ENCODE results near the gene NCR3LG1. TPM values are rescaled to one million over a fixed set of nuclear protein-coding genes. Genes with fewer than 3 reads are reported as not detected.

The NCR3LG1 gene
- total RNA-seq, 2 experiments from 2014 or later, result 0.69 to 0.82 TPM

DNA sequence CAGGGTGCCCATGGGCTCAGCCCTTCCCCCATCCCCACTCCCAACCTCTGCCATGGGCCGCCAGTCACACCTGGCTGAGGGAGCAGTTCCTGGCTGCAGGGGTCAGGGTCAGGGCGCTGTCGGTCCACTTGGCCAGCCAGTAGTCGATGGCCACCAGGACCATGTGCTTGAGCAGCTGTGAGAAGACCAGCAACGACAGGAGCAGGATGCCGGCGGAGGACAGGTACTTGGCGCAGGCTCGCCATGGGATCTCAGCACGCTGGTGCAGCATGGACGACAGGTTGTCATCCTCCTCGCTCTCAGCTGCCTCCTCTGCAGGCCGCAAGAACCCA lies 55.2 kb downstream of the NCR3LG1 start:
- DNase-seq, result no peak
- no peaks in the 10 kb centered on the region for H3K4me1 Mint-ChIP-seq (ENCODE audit: low read depth)
- H3K9me3 Mint-ChIP-seq, result no peaks in the 10 kb centered on the region
- no peak overlapping the region for H3K27ac Mint-ChIP-seq
- no peaks in the 10 kb centered on the region for H3K36me3 Mint-ChIP-seq
- POLR2A ChIA-PET, result no interaction called here
- H3K4me3 Mint-ChIP-seq, result no peak overlapping the region
- intact Hi-C loops (cut with micrococcal nuclease), result no loop called here
- no peaks in the 10 kb centered on the region for H3K27me3 Mint-ChIP-seq
- CTCF ChIA-PET, result no interaction called here

DNA sequence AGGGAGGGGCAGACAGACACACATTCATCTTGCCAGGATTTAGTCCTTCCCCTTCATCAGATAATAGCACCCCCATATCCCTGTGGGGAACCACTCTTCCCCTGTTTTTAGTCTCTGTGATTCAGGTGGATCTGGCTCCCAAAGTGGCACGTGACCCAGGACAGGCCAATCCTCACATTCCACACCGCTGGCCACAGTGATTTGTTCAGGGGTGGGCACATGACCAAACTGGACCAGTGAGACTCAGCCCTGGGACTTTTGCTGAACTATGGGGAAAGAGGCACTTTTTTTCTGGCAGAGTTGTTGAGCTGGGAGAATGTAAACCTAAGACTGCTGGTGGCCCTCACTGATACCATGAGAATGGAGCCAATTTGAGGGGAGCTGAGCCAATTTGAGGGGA lies 56.0 kb downstream of the NCR3LG1 start:
- CTCF ChIA-PET, result no interaction called here
- intact Hi-C loops (cut with micrococcal nuclease), result no loop called here
- Mint-ChIP-seq H3K9me3 (no peaks in the 10 kb centered on the region), H3K36me3 (no peaks in the 10 kb centered on the region), H3K27me3 (no peaks in the 10 kb centered on the region), H3K4me1 (ENCODE audit: low read depth) (no peaks in the 10 kb centered on the region), H3K27ac (no peak overlapping the region), H3K4me3 (no peak overlapping the region)
- POLR2A ChIA-PET, result no interaction called here
- no peak for DNase-seq

DNA sequence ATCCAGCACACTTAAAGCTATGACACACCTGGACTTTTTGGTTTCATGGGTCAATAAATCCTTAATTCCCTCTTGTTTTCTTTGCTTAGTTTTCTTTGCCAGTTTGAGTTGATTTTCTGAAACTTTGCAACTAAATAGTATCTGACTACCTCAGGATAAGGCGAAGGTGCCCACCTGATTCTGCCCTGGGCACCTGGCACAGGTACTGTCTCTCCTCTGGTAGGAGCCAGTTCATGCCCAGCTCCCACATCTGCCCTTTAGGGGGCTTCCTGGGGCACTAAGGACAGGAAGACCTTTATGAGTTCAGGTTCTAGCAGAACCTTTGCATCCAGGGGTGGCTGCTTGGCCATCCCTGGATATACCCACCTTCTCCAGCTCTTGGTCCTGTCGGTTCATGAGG lies 56.4 kb downstream of the NCR3LG1 start:
- Mint-ChIP-seq H3K27me3 (no peaks in the 10 kb centered on the region), H3K4me1 (ENCODE audit: low read depth) (no peaks in the 10 kb centered on the region), H3K9me3 (no peaks in the 10 kb centered on the region), H3K36me3 (no peaks in the 10 kb centered on the region), H3K4me3 (no peak overlapping the region), H3K27ac (no peak overlapping the region)
- DNase-seq, result no peak
- ChIA-PET POLR2A (no interaction called here), CTCF (interaction anchor here (1.4 kb wide), 1 partner anchor 24 kb away, joined by 3 read pairs; no protein-coding TSS in a partner anchor)
- intact Hi-C loops (cut with micrococcal nuclease), result no loop called here

DNA sequence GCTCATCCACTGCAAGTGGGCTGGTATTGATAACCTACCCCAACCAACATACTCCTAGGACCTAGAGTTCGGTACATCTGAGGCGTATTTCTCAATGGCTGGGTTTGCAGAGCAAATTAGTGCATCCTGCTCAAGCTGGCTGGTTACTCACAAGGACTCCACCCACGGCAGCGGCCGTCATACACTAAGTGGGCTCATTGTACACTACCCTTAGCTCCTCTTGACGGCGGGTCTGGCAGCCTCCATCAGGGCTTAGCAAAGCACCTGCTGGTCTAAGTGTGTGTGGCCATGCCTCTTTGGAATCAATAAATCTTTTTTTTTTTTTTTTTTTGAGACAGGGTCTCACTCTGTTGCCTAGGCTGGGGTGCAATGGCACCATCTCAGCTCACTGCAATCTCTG lies 57.0 kb downstream of the NCR3LG1 start:
- no peak overlapping the region for H3K27ac Mint-ChIP-seq
- ChIA-PET POLR2A (interaction anchor here (0.6 kb wide), 1 partner anchor 149 kb away, joined by 3 read pairs; no protein-coding TSS in a partner anchor), CTCF (interaction anchor here (1.4 kb wide), 1 partner anchor 25 kb away, joined by 3 read pairs; no protein-coding TSS in a partner anchor)
- no peaks in the 10 kb centered on the region for H3K36me3 Mint-ChIP-seq
- intact Hi-C loops (cut with micrococcal nuclease), result no loop called here
- H3K9me3 Mint-ChIP-seq, result no peaks in the 10 kb centered on the region
- H3K27me3 Mint-ChIP-seq, result peaks cover 4% of the 10 kb centered on the region
- no peak for DNase-seq
- H3K4me3 Mint-ChIP-seq, result no peak overlapping the region
- no peaks in the 10 kb centered on the region for H3K4me1 Mint-ChIP-seq (ENCODE audit: low read depth)

DNA sequence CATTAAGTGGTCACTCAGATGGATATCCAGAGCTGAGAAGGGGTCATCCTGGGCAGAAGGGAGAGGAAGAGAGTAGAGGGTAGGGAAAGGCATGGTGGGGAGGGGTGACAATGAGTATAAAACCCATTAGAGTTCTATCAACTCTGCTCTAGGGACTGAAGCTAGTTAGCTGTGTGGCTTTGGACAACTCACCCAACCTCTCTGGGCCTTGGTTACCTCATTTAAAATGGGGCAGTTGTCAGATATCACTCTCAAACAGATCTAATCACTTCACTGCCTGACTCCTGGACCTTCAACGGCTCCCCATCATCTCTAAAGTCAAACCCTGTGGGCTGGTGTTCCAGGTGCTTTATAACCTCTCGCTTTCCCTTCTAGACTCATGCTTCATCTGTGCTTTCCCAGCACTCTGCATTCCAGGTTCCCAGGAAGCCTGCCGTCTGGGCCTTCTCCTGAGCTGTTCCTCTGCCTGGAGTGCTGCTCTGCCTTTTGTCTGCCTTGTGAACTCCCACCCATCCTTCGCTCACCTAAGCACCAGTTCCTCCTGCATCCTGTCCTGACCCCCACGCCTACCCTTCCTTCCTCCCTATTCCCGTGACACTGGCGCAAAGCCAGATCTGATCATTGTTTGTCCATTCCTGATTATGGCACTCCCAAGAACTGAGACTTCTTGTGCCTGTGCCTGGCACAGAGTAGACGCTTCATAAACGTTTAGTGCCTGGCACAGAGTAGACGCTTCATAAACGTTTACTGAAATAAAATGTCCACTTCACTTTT lies 59.2 kb downstream of the NCR3LG1 start:
- no peaks in the 10 kb centered on the region for H3K9me3 Mint-ChIP-seq
- H3K4me3 Mint-ChIP-seq, result no peak overlapping the region
- ChIA-PET CTCF (interaction anchor here (1.0 kb wide), 1 partner anchor 27 kb away, joined by 3 read pairs; no protein-coding TSS in a partner anchor), POLR2A (no interaction called here)
- H3K27me3 Mint-ChIP-seq, result peaks cover 9% of the 10 kb centered on the region
- peaks cover 2% of the 10 kb centered on the region for H3K4me1 Mint-ChIP-seq (ENCODE audit: low read depth)
- intact Hi-C loops (cut with micrococcal nuclease), result no loop called here
- H3K36me3 Mint-ChIP-seq, result no peaks in the 10 kb centered on the region
- H3K27ac Mint-ChIP-seq, result no peak overlapping the region
- DNase-seq, result no peak

DNA sequence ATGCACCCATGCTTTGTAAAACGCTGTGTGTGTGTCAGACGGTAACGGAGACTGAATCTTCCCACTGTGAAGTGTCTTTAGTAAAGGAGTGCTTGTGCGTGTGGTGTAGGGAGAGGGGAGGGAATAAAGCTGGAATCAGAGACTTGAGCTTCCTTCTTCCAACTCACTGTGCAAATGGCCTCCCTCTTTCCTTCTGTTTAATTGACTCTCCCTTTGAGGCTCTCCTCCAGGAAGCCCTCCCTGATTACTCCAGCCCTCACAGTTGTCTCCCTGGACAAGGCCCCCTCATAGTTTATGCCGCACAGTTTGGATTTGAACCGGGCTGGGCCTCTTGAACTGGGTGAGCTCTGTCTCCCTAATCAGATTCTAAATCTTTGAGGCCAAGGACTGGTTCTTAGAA lies 59.8 kb downstream of the NCR3LG1 start:
- no peak for DNase-seq
- POLR2A ChIA-PET, result no interaction called here
- Mint-ChIP-seq H3K36me3 (no peaks in the 10 kb centered on the region), H3K4me1 (ENCODE audit: low read depth) (peaks cover 2% of the 10 kb centered on the region), H3K27me3 (peaks cover 12% of the 10 kb centered on the region), H3K9me3 (no peaks in the 10 kb centered on the region), H3K4me3 (no peak overlapping the region), H3K27ac (no peak overlapping the region)
- intact Hi-C loops (cut with micrococcal nuclease), result no loop called here
- CTCF ChIA-PET, result interaction anchor here (1.0 kb wide), 1 partner anchor 27 kb away, joined by 3 read pairs; no protein-coding TSS in a partner anchor

DNA sequence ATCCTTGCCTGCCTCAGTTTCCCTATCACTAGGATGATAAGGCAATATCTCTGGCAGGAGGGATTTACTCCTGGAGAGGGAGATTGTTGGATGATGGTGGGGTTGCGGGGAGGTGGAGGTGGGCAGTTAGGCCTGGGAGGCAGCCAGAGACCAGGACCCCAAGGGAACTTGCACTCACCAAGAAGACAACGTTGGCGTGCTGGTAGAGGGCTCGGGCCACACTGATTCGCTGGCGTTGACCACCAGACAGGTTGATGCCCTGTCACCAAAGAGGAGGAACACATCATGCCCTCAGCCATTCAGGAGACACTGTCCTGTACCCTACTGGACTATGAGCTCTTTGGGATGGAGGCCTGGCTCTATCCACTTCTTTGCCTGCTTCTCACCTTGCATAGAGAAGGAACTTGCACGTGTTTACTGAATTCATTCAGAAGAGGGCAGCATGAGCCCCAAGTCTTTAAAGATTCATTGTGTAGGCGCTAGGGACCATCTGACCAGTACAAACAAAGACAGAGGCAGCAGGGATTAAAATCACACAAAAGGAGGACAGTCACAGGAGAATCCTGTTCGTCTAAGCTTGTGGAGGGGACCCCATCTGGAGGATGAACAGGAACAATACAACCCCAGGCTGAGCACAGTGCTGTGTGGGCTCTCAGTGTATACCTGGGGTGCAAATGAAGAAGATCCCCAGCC lies 61.0 kb downstream of the NCR3LG1 start:
- H3K4me1 Mint-ChIP-seq (ENCODE audit: low read depth), result peaks cover 2% of the 10 kb centered on the region
- H3K9me3 Mint-ChIP-seq, result no peaks in the 10 kb centered on the region
- intact Hi-C loops (cut with micrococcal nuclease), result no loop called here
- DNase-seq, result no peak
- ChIA-PET POLR2A (no interaction called here), CTCF (no interaction called here)
- H3K36me3 Mint-ChIP-seq, result no peaks in the 10 kb centered on the region
- H3K27ac Mint-ChIP-seq, result no peak overlapping the region
- H3K4me3 Mint-ChIP-seq, result no peak overlapping the region
- peaks cover 20% of the 10 kb centered on the region for H3K27me3 Mint-ChIP-seq

DNA sequence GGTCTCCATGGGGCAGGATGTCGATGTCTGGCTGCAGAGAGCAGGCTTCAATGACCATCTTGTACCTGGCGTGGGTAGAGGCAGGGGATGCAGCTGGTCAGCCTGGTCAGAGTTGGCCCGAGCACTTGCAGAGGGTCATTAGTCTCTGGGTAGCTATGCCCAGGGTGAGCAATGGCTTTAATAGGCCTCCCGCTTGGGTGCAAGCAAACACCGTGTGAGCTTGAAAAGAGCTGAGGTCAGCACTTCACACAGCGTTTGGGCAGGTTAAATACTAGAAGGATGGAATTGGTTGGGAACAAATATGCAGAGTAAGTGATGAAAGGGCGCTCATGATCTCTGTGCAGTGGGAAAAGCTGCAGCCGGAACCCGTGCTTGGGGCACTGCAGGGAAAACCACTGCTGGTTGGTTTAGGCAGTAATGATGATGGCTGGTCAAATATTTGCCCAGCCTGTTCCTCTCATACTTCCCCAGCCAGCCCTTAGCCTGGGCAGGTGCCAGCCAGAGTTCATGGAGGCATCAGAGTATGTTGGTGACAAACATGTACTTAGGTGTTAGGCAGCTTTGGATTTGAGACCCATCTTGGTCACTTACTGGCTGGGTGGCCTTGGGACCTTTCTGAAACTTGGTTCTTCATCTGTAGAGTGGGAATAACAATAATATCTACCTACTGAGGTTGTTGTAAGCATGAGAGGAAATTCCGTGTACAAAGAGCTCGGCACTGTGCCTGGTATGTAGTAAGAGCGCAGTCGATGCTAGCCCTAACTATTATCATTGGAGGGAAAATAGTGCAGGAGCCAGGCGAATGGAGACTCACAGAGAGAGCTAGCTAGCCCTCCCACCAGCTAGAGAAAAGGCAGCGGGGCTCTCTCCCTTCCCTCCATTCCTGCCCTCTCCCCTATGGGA lies 62.1 kb downstream of the NCR3LG1 start:
- ChIA-PET POLR2A (no interaction called here), CTCF (no interaction called here)
- H3K27me3 Mint-ChIP-seq, result peaks cover 29% of the 10 kb centered on the region
- intact Hi-C loops (cut with micrococcal nuclease), result no loop called here
- H3K9me3 Mint-ChIP-seq, result no peaks in the 10 kb centered on the region
- DNase-seq, result no peak
- no peak overlapping the region for H3K4me3 Mint-ChIP-seq
- H3K4me1 Mint-ChIP-seq (ENCODE audit: low read depth), result peaks cover 2% of the 10 kb centered on the region
- no peaks in the 10 kb centered on the region for H3K36me3 Mint-ChIP-seq
- H3K27ac Mint-ChIP-seq, result no peak overlapping the region

DNA sequence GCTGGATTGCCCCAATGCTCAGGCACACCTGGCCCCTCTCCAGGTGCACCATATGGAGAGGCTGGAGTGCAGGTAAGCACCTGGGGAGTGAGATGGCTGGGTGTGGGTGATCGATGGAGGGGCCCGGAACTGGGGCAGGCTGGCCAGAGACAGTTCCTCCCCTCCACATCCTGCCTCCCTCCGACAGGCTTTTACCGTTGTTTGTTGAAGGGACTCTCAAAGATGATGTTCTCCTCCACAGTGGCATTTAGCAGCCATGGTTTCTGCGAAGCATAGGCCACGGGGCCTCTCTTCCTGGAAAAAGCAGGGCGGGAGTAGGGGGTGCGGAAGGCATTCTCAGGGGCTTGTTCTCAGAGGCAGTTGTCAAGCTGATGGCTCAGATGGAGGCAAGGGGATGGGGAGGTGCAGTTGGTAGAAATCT lies 62.7 kb downstream of the NCR3LG1 start:
- DNase-seq, result no peak
- ChIA-PET CTCF (no interaction called here), POLR2A (no interaction called here)
- peaks cover 2% of the 10 kb centered on the region for H3K4me1 Mint-ChIP-seq (ENCODE audit: low read depth)
- H3K4me3 Mint-ChIP-seq, result no peak overlapping the region
- H3K27ac Mint-ChIP-seq, result no peak overlapping the region
- no peaks in the 10 kb centered on the region for H3K36me3 Mint-ChIP-seq
- intact Hi-C loops (cut with micrococcal nuclease), result no loop called here
- no peaks in the 10 kb centered on the region for H3K9me3 Mint-ChIP-seq
- peaks cover 32% of the 10 kb centered on the region for H3K27me3 Mint-ChIP-seq

DNA sequence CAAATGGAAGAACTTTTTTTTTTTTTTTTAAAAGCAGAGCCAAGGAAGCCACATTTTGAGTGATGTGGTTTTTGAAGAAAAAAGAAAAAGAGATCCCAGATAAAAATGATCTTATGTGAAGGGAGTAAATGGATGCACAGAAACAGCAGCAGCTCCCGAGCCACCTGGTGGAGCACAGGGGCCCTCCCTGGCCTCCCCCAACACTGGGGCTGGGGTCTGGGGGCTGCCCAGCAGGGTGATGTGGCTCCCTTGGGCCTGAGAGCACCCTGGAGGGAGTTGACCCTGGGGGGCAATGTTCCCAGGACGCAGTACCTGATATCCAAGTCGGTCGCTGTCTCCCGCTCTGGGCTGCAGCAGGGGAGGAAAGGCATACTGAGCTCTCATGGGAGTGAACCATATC lies 63.4 kb downstream of the NCR3LG1 start:
- H3K9me3 Mint-ChIP-seq, result no peaks in the 10 kb centered on the region
- H3K4me1 Mint-ChIP-seq (ENCODE audit: low read depth), result peaks cover 2% of the 10 kb centered on the region
- no peak for DNase-seq
- POLR2A ChIA-PET, result no interaction called here
- CTCF ChIA-PET, result no interaction called here
- intact Hi-C loops (cut with micrococcal nuclease), result no loop called here
- peaks cover 38% of the 10 kb centered on the region for H3K27me3 Mint-ChIP-seq
- H3K4me3 Mint-ChIP-seq, result no peak overlapping the region
- no peak overlapping the region for H3K27ac Mint-ChIP-seq
- H3K36me3 Mint-ChIP-seq, result no peaks in the 10 kb centered on the region

DNA sequence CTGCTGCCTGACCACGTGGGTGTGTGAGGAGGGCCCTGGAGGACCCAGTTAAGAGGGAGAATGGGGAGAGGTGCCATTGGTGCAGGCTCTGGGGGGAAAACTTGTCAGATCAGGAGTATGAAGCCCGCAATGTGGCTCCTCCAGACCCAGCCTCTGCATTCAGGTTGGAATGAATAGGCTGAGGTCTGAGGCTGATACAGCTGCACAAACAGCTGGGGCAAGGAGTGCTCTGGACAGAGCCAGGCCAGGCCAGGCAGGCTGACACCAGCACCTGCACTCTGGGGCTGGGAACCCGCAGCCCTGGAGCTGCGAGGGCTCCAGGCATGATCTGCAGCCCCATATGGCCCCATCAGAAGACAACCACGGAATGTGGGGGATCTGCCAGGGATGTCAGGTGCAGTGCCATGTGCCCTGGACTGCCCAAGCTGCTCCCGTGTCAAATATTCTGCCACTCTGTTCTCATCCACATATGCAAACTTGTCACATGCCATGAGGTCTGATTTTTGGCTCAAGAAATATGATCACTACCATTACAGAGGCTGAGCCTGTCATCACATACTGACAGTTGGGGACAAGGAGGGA lies 64.0 kb downstream of the NCR3LG1 start:
- DNase-seq, result no peak
- peaks cover 40% of the 10 kb centered on the region for H3K27me3 Mint-ChIP-seq
- H3K4me3 Mint-ChIP-seq, result no peak overlapping the region
- intact Hi-C loops (cut with micrococcal nuclease), result no loop called here
- H3K9me3 Mint-ChIP-seq, result no peaks in the 10 kb centered on the region
- no peaks in the 10 kb centered on the region for H3K36me3 Mint-ChIP-seq
- ChIA-PET CTCF (no interaction called here), POLR2A (no interaction called here)
- H3K4me1 Mint-ChIP-seq (ENCODE audit: low read depth), result peaks cover 2% of the 10 kb centered on the region
- no peak overlapping the region for H3K27ac Mint-ChIP-seq

DNA sequence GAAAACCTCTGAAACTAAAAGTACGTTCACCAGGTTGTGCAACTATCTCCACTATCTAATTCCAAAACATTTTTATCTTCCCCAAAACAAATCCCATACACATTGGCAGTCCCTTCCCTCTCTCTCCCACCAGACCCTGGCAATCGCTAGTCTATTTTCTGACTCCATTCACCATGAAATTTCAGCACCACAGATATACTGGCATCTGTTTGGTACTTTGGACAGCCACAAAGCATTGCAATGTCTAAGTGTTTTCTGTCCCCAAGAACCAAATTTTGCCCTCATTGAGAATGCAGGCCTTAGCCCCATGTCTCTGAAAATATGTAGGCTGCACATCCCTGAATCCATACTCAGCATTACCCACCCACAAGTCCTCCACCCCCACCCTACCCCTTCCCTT lies 64.9 kb downstream of the NCR3LG1 start:
- Mint-ChIP-seq H3K4me1 (ENCODE audit: low read depth) (peaks cover 2% of the 10 kb centered on the region), H3K36me3 (no peaks in the 10 kb centered on the region), H3K9me3 (no peaks in the 10 kb centered on the region), H3K27me3 (peaks cover 43% of the 10 kb centered on the region), H3K27ac (no peak overlapping the region), H3K4me3 (no peak overlapping the region)
- CTCF ChIA-PET, result no interaction called here
- POLR2A ChIA-PET, result no interaction called here
- intact Hi-C loops (cut with micrococcal nuclease), result no loop called here
- DNase-seq, result no peak
